HepG2 (cell line): Measurements from ENCODE around the gene TM4SF1. TPM values are rescaled to one million over a fixed set of nuclear protein-coding genes. Genes with fewer than 3 reads are reported as not detected.

Experiments used
- ARNT2 ChIP-seq: sonication (generic); formaldehyde crosslinking; IDR thresholded peaks from 2 replicates; pipeline ENCODE4 v1.8.0; 2022; ENCODE audit warnings: mild to moderate bottlenecking, low read depth, missing genetic modification reagents, moderate library complexity
- CBX5 ChIP-seq: sonication (generic); formaldehyde crosslinking; IDR thresholded peaks from 2 replicates; pipeline ENCODE4 v1.4.0; 2020; ENCODE audit warnings: missing genetic modification reagents, borderline replicate concordance
- EP300 ChIP-seq, 3 experiments: sonication (generic) in 1 of 3; formaldehyde crosslinking in 1 of 3; IDR thresholded peaks; 2 replicates each; pipeline versions ENCODE4 v1.5.1 to v1.6.1; 2011 to 2020; ENCODE audit warnings: low read depth in 2 of 3, low read length in 2 of 3, borderline replicate concordance in 1 of 3, improper control_type of control experiment in 1 of 3, mild to moderate bottlenecking in 1 of 3, missing genetic modification reagents in 1 of 3, moderate library complexity in 1 of 3
- IKZF1 ChIP-seq: fragments of 450-650 bp; IDR thresholded peaks from 2 replicates; pipeline ENCODE4 v1.7.1; 2016
- MLX ChIP-seq: IDR thresholded peaks from 2 replicates; pipeline ENCODE4 v1.6.1; 2016
- POGK ChIP-seq: sonication (generic); formaldehyde crosslinking; conservative IDR thresholded peaks from 2 replicates; pipeline ENCODE4 v1.8.0; 2022; ENCODE audit warnings: mild to moderate bottlenecking, moderate library complexity, missing genetic modification reagents
- TBX3 ChIP-seq: fragments of 450-650 bp; IDR thresholded peaks from 2 replicates; pipeline ENCODE4 v1.6.1; 2017; ENCODE audit warnings: antibody characterized with exemption, mild to moderate bottlenecking, inconsistent platforms, borderline replicate concordance
- TSC22D2 ChIP-seq: sonication (generic); formaldehyde crosslinking; IDR thresholded peaks from 2 replicates; pipeline ENCODE4 v1.5.1; 2020; ENCODE audit warnings: missing genetic modification reagents, mild to moderate bottlenecking, borderline replicate concordance
- ZBTB34 ChIP-seq: sonication (generic); formaldehyde crosslinking; IDR thresholded peaks from 2 replicates; pipeline ENCODE4 v1.8.0; 2022; ENCODE audit warnings: mild to moderate bottlenecking, missing genetic modification reagents
- ZBTB43 ChIP-seq: sonication (generic); formaldehyde crosslinking; conservative IDR thresholded peaks from 2 replicates; pipeline ENCODE4 v1.4.0; 2020; ENCODE audit warnings: missing genetic modification reagents
- ZNF318 ChIP-seq: sonication (generic); formaldehyde crosslinking; IDR thresholded peaks from 2 replicates; pipeline ENCODE4 v1.4.0; 2020; ENCODE audit warnings: mild to moderate bottlenecking, missing genetic modification reagents
- ZNF704 ChIP-seq: sonication (generic); formaldehyde crosslinking; IDR thresholded peaks from 2 replicates; pipeline ENCODE4 v1.8.1; 2023; ENCODE audit warnings: mild to moderate bottlenecking, inconsistent platforms, moderate library complexity, missing genetic modification reagents, borderline replicate concordance
- polyA plus RNA-seq, 8 experiments: library from polyadenylated mRNA; depleted of rRNA in 3 of 8; stranded (reverse) in 7 of 8; unstranded in 1 of 8; fragments of >200 nt; fragmentation: Illumina TruSeq in 4 of 8; extraction: Trizol in 4 of 8; gene quantifications; 2 replicates each; pipeline versions ENCODE4 v1.2.1 to v1.2.3, GENCODE V29; 2011 to 2016; ENCODE audit warnings: low read depth in 4 of 8, missing spikeins in 1 of 8, mixed read lengths in 1 of 8; ENCODE audit not compliant: insufficient read depth in 1 of 8
- total RNA-seq, 5 experiments: library from RNA; depleted of rRNA; stranded (reverse); fragments of >200 nt; fragmentation: Illumina TruSeq; extraction: Trizol; gene quantifications; 2 replicates each; pipeline ENCODE4 v1.2.3, GENCODE V29; 2016; ENCODE audit warnings: low read depth in 1 of 5

TM4SF1 gene
- total and polyA plus RNA-seq, 2 of the 13 experiments (the other 11 are each of a cell fraction or from before 2014, with no cell fraction given), result 431 to 1,359 TPM

GRCh38 chr3:149356044-149356592 lies 21.3 kb downstream of the TM4SF1 start (continued):
- TF ChIP-seq ZNF704 (CRISPR knock-in tag) (peak; percentile 49; the same call in 1 of the 2 replicates), IKZF1 (no peak), ZBTB34 (CRISPR knock-in tag) (peak; percentile 66; the same call in 1 of the 2 replicates), ZNF318 (CRISPR knock-in tag) (0 out of 2 replicates have a peak, but pooled peaks have one; percentile 54), ARNT2 (CRISPR knock-in tag) (peak; percentile 80; the same call in 1 of the 2 replicates), MLX (CRISPR knock-in tag) (peak; percentile 34; the same call in 1 of the 2 replicates), TBX3 (peak; percentile 43; the same call in 1 of the 2 replicates), TSC22D2 (CRISPR knock-in tag) (peak; percentile 28; the same call in 1 of the 2 replicates), EP300 (IDR thresholded peaks at IDR 0.05; ENCODE audit: low read depth in 2 of 2, low read length in 2 of 2) (peak; percentile 82 to 98; a peak in 3 of 4 replicates), EP300 (CRISPR knock-in tag; IDR thresholded peaks at IDR 0.05; ENCODE audit: borderline replicate concordance) (peak; percentile 89), POGK (CRISPR knock-in tag) (peak; percentile 84), CBX5 (CRISPR knock-in tag) (peak; percentile 69; the same call in 1 of the 2 replicates), ZBTB43 (CRISPR knock-in tag) (peak; percentile 68; the same call in 1 of the 2 replicates)
